ENCODE data around the gene MCTP1. TPM values are rescaled to one million over a fixed set of nuclear protein-coding genes. Genes with fewer than 3 reads are reported as not detected.
"Not testable (repeated sequence)": the region's sequence is repeated elsewhere in the genome, so short reads cannot be mapped to it uniquely, and the experiment has no call there.

MCTP1 gene
- total RNA-seq, 4 donors from 2014 or later: 27.2 to 238 (median 54.5) TPM

DNA sequence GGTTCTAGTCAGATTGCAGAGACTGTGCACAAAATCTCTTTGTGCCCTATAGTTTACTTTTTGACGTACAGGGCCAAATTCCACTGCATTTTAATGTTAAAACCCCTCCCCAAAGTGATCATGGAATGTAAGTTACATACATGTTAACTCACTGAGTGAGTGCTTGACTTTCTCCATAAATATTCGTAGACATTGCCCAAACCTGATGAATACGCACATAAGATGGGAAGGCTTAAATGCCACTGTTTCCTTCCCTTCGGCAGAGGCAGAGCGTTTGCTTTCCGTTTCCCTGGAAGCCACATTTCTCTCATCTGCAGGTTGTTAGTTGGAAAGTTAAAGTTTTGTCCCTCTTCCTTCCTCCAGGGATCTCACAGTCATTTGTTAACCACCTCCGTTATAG, 286.2 kb downstream of the MCTP1 start:
- ATAC-seq (ENCODE audit: low FRiP score) (no peak), DNase-seq (ENCODE audit: low spot score) (no peak)
- TF ChIP-seq, protein P1, sequence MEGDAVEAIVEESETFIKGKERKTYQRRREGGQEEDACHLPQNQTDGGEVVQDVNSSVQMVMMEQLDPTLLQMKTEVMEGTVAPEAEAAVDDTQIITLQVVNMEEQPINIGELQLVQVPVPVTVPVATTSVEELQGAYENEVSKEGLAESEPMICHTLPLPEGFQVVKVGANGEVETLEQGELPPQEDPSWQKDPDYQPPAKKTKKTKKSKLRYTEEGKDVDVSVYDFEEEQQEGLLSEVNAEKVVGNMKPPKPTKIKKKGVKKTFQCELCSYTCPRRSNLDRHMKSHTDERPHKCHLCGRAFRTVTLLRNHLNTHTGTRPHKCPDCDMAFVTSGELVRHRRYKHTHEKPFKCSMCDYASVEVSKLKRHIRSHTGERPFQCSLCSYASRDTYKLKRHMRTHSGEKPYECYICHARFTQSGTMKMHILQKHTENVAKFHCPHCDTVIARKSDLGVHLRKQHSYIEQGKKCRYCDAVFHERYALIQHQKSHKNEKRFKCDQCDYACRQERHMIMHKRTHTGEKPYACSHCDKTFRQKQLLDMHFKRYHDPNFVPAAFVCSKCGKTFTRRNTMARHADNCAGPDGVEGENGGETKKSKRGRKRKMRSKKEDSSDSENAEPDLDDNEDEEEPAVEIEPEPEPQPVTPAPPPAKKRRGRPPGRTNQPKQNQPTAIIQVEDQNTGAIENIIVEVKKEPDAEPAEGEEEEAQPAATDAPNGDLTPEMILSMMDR (IDR thresholded peaks at IDR 0.05): no peak

DNA sequence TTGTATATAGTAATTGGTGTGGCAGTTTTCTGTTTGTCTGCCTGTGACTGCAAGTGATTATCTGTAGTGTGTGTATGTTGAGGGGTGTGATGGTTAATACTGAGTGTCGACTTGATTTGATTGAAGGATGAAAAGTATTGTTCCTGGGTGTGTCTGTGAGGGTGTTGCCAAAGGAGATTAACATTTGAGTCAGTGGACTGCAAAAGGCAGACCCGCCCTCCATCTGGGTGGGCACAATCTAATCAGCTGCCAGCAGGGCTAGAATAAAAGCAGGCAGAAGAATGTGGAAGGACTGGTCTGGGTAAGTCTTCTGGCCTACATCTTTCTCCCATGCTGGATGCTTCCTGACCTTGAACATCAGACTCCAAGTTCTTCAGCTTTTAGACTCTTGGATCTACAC, 290.4 kb downstream of the MCTP1 start:
- DNase-seq (ENCODE audit: low spot score); ATAC-seq (ENCODE audit: low FRiP score): not testable (repeated sequence)

DNA sequence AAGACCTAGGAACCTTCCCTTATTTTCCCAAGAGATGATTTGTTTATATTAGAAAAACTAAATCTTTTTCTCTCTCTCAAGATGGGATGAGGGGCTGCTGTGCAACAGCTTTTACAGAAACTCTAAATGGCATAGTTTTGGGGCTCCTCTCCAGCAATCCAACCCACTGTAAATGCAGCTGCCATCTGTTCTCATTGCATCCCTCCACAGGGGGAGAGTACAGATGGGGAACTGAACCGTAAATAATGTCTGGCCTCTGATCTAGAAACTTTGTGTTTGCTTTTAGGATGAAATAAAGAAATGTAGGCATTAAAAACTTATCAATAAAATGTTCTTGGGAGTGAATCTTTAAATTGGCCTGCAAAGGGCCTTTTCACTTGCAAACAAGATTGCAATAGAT, 291.4 kb downstream of the MCTP1 start:
- TF ChIP-seq, protein P1 (IDR thresholded peaks at IDR 0.05): no peak
- ATAC-seq (ENCODE audit: low FRiP score): no peak
- DNase-seq (ENCODE audit: low spot score): no peak

DNA sequence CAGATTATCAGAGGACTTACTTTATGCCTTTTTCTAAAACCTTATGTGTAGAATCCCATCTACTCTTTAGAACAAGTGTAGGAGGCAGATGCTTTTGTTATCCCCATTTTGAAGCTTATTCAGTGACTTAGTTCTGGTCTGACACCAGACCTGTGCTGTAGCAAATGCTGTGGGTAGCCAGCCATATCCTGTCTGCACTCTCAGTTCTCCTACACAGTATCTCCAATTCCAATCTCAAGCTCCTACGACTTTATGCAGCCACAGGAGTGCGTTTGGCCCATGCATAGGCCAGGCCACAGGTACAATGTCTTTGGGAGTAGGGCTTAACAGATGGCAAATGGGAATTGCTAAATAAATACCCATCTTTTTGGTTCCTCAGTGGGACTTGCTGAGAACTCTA, 292.6 kb downstream of the MCTP1 start:
- no peak for DNase-seq (ENCODE audit: low spot score)
- no peak for ATAC-seq (ENCODE audit: low FRiP score)
- TF ChIP-seq, protein P1 (IDR thresholded peaks at IDR 0.05): no peak

DNA sequence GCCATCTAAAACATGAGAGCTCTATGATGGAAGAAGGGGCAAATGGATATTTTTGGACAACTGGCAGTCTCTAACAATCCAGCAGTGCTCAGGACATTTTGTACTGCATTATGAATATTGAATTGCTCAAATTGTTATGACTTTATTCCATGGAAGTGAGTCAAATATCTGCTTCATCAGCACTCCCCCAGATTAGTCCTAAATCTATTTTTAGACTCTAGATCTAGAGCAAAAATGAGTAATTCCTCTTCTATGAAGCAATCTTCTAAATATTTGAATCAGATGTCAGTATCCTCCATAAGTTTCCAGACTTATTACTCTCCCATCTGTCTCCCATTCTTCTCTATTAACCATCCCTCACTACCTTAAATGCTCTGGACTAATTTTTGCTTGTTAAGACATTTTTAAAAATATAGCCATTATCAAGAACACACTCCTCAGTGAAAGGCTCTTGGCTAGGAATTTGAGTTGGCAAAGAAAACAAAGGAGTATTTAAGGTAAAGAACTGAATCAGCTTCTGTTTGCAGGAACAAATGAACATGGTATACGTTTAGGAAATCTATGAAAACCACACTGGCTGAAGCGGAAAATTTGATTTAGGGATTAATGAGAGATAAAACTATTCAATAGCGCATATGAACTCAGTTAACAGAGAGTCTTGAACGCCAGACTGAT, 300.9 kb downstream of the MCTP1 start:
- DNase-seq (ENCODE audit: low spot score) (no peak), ATAC-seq (ENCODE audit: low FRiP score) (no peak)
- TF ChIP-seq, protein P1 (IDR thresholded peaks at IDR 0.05): no peak

DNA sequence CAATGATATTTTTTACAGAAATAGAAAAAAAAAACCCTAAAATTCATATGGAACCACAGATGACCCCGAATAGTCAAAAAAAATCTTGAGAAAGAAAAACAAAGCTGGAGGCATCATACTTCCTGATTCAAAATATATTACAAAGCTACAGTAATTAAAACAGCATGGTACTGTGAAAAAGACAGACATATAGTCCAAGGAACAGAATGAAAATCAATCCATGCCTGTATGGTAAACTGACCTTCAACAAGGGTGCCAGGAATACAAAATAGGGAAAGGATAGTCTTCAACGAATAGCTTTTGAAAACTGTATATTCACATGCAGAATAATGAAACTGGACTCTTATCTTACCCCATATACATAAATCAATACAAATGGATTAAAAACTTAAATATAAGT, 307.5 kb downstream of the MCTP1 start:
- DNase-seq (ENCODE audit: low spot score) (no peak), ATAC-seq (ENCODE audit: low FRiP score) (no peak)
- TF ChIP-seq, protein P1 (IDR thresholded peaks at IDR 0.05): no peak

DNA sequence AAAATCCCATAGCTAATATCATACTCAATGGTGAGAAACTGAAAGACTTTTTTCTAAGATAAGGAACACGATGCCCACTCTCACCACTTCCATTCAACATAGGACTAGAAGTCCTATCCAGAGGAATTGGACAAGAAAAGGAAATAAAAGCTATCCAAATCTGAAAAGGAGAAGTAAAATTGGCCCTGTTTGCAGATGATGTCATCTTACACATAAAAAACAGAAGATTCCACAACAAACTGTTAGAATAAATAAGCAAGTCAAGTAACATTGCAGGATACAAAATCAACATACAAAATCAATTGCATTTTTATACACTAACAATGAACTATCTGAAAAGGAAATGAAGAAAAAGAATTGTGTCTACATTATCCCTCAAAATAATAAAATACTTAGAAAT, 308.0 kb downstream of the MCTP1 start:
- ATAC-seq (ENCODE audit: low FRiP score) (no peak), DNase-seq (ENCODE audit: low spot score) (no peak)
- TF ChIP-seq, protein P1 (IDR thresholded peaks at IDR 0.05): no peak

Measured in omental fat pad (tissue), 4 donors.